Karpas-422 (cell line): ENCODE data around the gene SUGCT. TPM values are rescaled to one million over a fixed set of nuclear protein-coding genes. Genes with fewer than 3 reads are reported as not detected.

Experiments
- DNase-seq: peaks from one replicate; pipeline ENCODE4 v3.0.0-alpha.2; 2015
- H2AFZ ChIP-seq: fragments of 200-600 bp; sonication (generic); 2 replicates; pipeline ENCODE4 v1.6.1; 2014; ENCODE audit warnings: antibody characterized with exemption, low read length, mixed read lengths
- H3K27ac ChIP-seq: fragments of 200-600 bp; sonication (generic); 2 replicates; pipeline ENCODE4 v1.5.1; 2014; ENCODE audit warnings: mild to moderate bottlenecking, low read length, moderate library complexity
- H3K27me3 ChIP-seq: fragments of 200-600 bp; sonication (generic); 2 replicates; pipeline ENCODE4 v1.6.1; 2014; ENCODE audit warnings: low read length, mixed read lengths
- H3K36me3 ChIP-seq: fragments of 200-600 bp; sonication (generic); 2 replicates; pipeline ENCODE4 v1.6.1; 2014; ENCODE audit warnings: low read length, mixed read lengths; ENCODE audit not compliant: insufficient read depth
- H3K4me1 ChIP-seq: fragments of 200-600 bp; sonication (generic); 2 replicates; pipeline ENCODE4 v1.6.1; 2014; ENCODE audit warnings: mild to moderate bottlenecking, low read length, mixed read lengths
- H3K4me2 ChIP-seq: fragments of 200-600 bp; sonication (generic); 2 replicates; pipeline ENCODE4 v1.6.1; 2014; ENCODE audit warnings: low read length, low read depth, mild to moderate bottlenecking; ENCODE audit not compliant: poor library complexity, severe bottlenecking
- H3K4me3 ChIP-seq: fragments of 200-600 bp; sonication (generic); 2 replicates; pipeline ENCODE4 v1.5.1; 2014; ENCODE audit warnings: mild to moderate bottlenecking, antibody characterized with exemption, low read length, mixed read lengths
- H3K79me2 ChIP-seq: fragments of 200-600 bp; sonication (generic); 2 replicates; pipeline ENCODE4 v1.6.1; 2014; ENCODE audit warnings: mild to moderate bottlenecking, low read length, mixed read lengths
- H3K9ac ChIP-seq: fragments of 200-600 bp; sonication (generic); 2 replicates; pipeline ENCODE4 v1.6.0; 2014; ENCODE audit warnings: low read length
- H3K9me2 ChIP-seq: fragments of 200-600 bp; sonication (generic), shearing (Covaris generic); replicated peaks from 2 replicates; pipeline ENCODE4 v1.6.0; 2014; ENCODE audit warnings: mild to moderate bottlenecking, low read length, moderate library complexity; ENCODE audit not compliant: insufficient read depth
- H3K9me3 ChIP-seq: fragments of 300-700, 200-600 bp; sonication (generic); 2 replicates; pipeline ENCODE4 v1.6.1; 2014; ENCODE audit warnings: low read length, mixed read lengths
- H4K20me1 ChIP-seq: fragments of 200-600 bp; sonication (generic); 2 replicates; pipeline ENCODE4 v1.6.1; 2014; ENCODE audit warnings: mild to moderate bottlenecking, antibody characterized with exemption, low read length, low read depth; ENCODE audit not compliant: insufficient read depth
- total RNA-seq: library from RNA; depleted of rRNA; stranded (reverse); fragments of >200 nt; shearing (Covaris generic); gene quantifications from 2 replicates; pipeline ENCODE4 v1.2.3, GENCODE V29; 2014; ENCODE audit warnings: low replicate concordance

The SUGCT gene
- total RNA-seq, 1 experiment from 2014 or later: 0.48 TPM

- H3K9me2 ChIP-seq: no peaks in the 10 kb centered on the region
- H3K9me3 ChIP-seq: no peaks in the 10 kb centered on the region
- no peak overlapping the region for H2AFZ ChIP-seq
- no peaks in the 10 kb centered on the region for H3K27me3 ChIP-seq
- no peak for DNase-seq
- no peaks in the 10 kb centered on the region for H3K79me2 ChIP-seq
- no peak overlapping the region for H3K9ac ChIP-seq
- H3K4me1 ChIP-seq: no peaks in the 10 kb centered on the region
- H4K20me1 ChIP-seq: no peaks in the 10 kb centered on the region
- H3K4me2 ChIP-seq: no peak overlapping the region
- H3K4me3 ChIP-seq: no peak overlapping the region
- H3K36me3 ChIP-seq: no peaks in the 10 kb centered on the region
- H3K27ac ChIP-seq: no peak overlapping the region
Measured at GRCh38 chr7:40793132-40793531, 658.3 kb downstream of the SUGCT start.

GRCh38 chr7:40795607-40796006 is 660.8 kb downstream of the SUGCT start:
- no peaks in the 10 kb centered on the region for H3K4me1 ChIP-seq
- no peaks in the 10 kb centered on the region for H3K9me2 ChIP-seq
- H3K27me3 ChIP-seq: no peaks in the 10 kb centered on the region
- DNase-seq: no peak
- H3K27ac ChIP-seq: no peak overlapping the region
- no peak overlapping the region for H3K4me3 ChIP-seq
- no peak overlapping the region for H2AFZ ChIP-seq
- H3K36me3 ChIP-seq: no peaks in the 10 kb centered on the region
- H3K79me2 ChIP-seq: no peaks in the 10 kb centered on the region
- no peak overlapping the region for H3K4me2 ChIP-seq
- no peaks in the 10 kb centered on the region for H4K20me1 ChIP-seq
- H3K9ac ChIP-seq: no peak overlapping the region
- H3K9me3 ChIP-seq: no peaks in the 10 kb centered on the region

DNA sequence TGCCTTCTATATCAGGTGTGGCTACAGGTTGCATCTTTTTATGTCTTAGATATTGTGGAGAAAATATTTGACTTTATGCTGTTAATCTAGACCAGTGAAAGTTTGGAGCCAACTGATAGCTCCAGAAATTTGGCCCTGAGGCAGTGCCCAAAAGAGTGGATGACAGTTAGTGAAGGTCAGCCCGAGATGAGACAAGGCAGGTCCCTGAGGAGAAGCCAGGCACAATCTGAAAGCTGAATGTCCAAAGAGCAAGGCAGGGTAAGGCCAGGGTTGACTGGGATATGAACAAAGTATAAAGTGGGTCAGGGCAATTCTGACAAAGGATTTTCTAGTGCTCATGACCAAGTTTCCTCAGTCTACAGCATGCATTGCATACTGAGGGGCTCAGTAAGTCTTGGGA is 661.9 kb downstream of the SUGCT start:
- no peak overlapping the region for H3K9ac ChIP-seq
- no peak overlapping the region for H2AFZ ChIP-seq
- no peak overlapping the region for H3K27ac ChIP-seq
- H4K20me1 ChIP-seq: no peaks in the 10 kb centered on the region
- H3K4me2 ChIP-seq: no peak overlapping the region
- no peaks in the 10 kb centered on the region for H3K9me2 ChIP-seq
- no peak overlapping the region for H3K4me3 ChIP-seq
- no peaks in the 10 kb centered on the region for H3K36me3 ChIP-seq
- DNase-seq: no peak
- no peaks in the 10 kb centered on the region for H3K4me1 ChIP-seq
- H3K9me3 ChIP-seq: no peaks in the 10 kb centered on the region
- no peaks in the 10 kb centered on the region for H3K79me2 ChIP-seq
- no peaks in the 10 kb centered on the region for H3K27me3 ChIP-seq

GRCh38 chr7:40798613-40799012 is 663.8 kb downstream of the SUGCT start:
- DNase-seq: no peak
- Histone ChIP-seq H3K9me3 (no peaks in the 10 kb centered on the region), H3K9me2 (no peaks in the 10 kb centered on the region), H3K4me2 (no peak overlapping the region), H2AFZ (no peak overlapping the region), H3K9ac (no peak overlapping the region), H3K79me2 (no peaks in the 10 kb centered on the region), H4K20me1 (no peaks in the 10 kb centered on the region), H3K4me3 (no peak overlapping the region), H3K4me1 (no peaks in the 10 kb centered on the region), H3K36me3 (no peaks in the 10 kb centered on the region), H3K27ac (no peak overlapping the region), H3K27me3 (no peaks in the 10 kb centered on the region)

GRCh38 chr7:40799493-40800403 is 664.9 kb downstream of the SUGCT start:
- no peak overlapping the region for H2AFZ ChIP-seq
- H3K9me3 ChIP-seq: no peaks in the 10 kb centered on the region
- no peak overlapping the region for H3K9ac ChIP-seq
- H3K27me3 ChIP-seq: no peaks in the 10 kb centered on the region
- no peaks in the 10 kb centered on the region for H3K4me1 ChIP-seq
- no peak for DNase-seq
- no peak overlapping the region for H3K4me3 ChIP-seq
- H3K36me3 ChIP-seq: no peaks in the 10 kb centered on the region
- no peak overlapping the region for H3K27ac ChIP-seq
- H3K4me2 ChIP-seq: no peak overlapping the region
- no peaks in the 10 kb centered on the region for H3K79me2 ChIP-seq
- no peaks in the 10 kb centered on the region for H4K20me1 ChIP-seq
- H3K9me2 ChIP-seq: no peaks in the 10 kb centered on the region

DNA sequence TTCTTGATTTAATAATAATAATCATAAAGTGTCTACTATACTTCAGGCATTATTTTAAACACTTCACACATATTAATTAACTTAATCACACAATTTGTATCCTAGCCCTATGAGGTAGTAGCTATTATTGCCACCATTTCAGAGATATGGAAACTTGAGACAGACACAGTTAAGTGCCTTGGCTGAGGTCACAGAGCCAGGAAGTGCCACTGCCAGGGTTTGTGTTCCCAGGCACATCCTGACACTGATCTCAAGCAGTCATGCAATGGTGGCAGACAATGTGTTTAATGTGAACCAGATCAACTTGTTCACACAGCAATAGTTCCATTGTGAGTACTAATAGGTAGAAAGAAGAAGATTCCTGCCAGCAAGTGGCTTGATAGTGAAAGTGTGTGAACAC is 666.0 kb downstream of the SUGCT start:
- H3K36me3 ChIP-seq: no peaks in the 10 kb centered on the region
- H3K9me2 ChIP-seq: no peaks in the 10 kb centered on the region
- no peaks in the 10 kb centered on the region for H3K4me1 ChIP-seq
- no peaks in the 10 kb centered on the region for H3K79me2 ChIP-seq
- H3K27ac ChIP-seq: no peak overlapping the region
- no peaks in the 10 kb centered on the region for H3K9me3 ChIP-seq
- no peaks in the 10 kb centered on the region for H4K20me1 ChIP-seq
- H3K9ac ChIP-seq: no peak overlapping the region
- no peaks in the 10 kb centered on the region; the same call in 1 of the 2 replicates for H3K27me3 ChIP-seq
- DNase-seq: no peak
- no peak overlapping the region for H3K4me2 ChIP-seq
- no peak overlapping the region for H2AFZ ChIP-seq
- H3K4me3 ChIP-seq: no peak overlapping the region

GRCh38 chr7:40802497-40802896 is 667.7 kb downstream of the SUGCT start:
- H3K9me3 ChIP-seq: no peaks in the 10 kb centered on the region
- no peaks in the 10 kb centered on the region for H3K36me3 ChIP-seq
- H3K4me1 ChIP-seq: no peaks in the 10 kb centered on the region
- H3K9me2 ChIP-seq: no peaks in the 10 kb centered on the region
- no peak for DNase-seq
- H3K27ac ChIP-seq: no peak overlapping the region
- H3K27me3 ChIP-seq: no peaks in the 10 kb centered on the region; the same call in 1 of the 2 replicates
- H3K4me3 ChIP-seq: no peak overlapping the region
- no peak overlapping the region for H3K4me2 ChIP-seq
- H2AFZ ChIP-seq: no peak overlapping the region
- H3K9ac ChIP-seq: no peak overlapping the region
- no peaks in the 10 kb centered on the region for H4K20me1 ChIP-seq
- H3K79me2 ChIP-seq: no peaks in the 10 kb centered on the region

GRCh38 chr7:40804477-40805215 is 669.8 kb downstream of the SUGCT start:
- Histone ChIP-seq H3K9ac (no peak overlapping the region), H3K36me3 (no peaks in the 10 kb centered on the region), H4K20me1 (no peaks in the 10 kb centered on the region), H3K4me3 (no peak overlapping the region), H3K27me3 (no peaks in the 10 kb centered on the region; the same call in 1 of the 2 replicates), H2AFZ (no peak overlapping the region), H3K79me2 (no peaks in the 10 kb centered on the region), H3K4me1 (no peaks in the 10 kb centered on the region), H3K9me3 (no peaks in the 10 kb centered on the region), H3K9me2 (no peaks in the 10 kb centered on the region), H3K4me2 (no peak overlapping the region), H3K27ac (no peak overlapping the region)
- DNase-seq: no peak
